ENCODE data around the gene KAT6B. TPM values are rescaled to one million over a fixed set of nuclear protein-coding genes. Genes with fewer than 3 reads are reported as not detected.

The KAT6B gene
- total and polyA plus RNA-seq, 10 of the 15 experiments (the other 5 are each of a cell fraction or from before 2014, with no cell fraction given), result 2.7 to 22.6 (median 15.7) TPM

DNA sequence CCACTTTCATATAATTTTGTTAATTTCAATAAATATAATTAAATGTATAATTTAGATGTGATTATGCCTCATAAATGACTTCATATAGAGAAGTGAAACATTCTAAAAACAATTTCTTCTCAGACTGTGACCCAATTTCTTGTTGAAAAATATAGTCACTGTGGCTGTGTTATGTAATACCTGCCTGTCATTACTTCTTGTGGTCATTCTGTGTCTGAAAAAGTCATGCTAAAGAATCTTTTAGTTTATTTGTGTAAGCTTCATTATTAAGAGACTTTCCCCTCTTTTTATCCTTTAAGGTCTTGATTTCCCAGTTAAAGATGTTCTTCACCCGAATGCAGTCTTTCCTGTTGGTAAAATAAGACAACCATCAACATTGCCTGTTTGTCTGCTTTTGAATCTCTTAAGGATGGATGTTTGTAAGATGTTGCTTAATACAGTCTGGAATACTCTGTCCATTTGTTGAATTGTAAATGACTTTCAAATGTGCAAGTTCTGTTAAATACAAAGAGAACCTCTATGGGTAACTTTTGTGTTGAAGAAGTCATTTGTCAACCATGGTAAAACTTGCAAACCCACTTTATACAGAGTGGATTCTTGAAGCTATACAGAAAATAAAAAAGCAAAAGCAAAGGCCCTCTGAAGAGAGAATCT, 16.0 kb downstream of the KAT6B start:
- Histone ChIP-seq H3K27me3 (replicated peaks in 1 of 2; ENCODE audit: control insufficient read depth in 2 of 2, insufficient read depth in 2 of 2, low read length in 1 of 2) (no peaks in the 10 kb centered on the region), H3K9ac (ENCODE audit: control insufficient read depth, insufficient read depth, low read length) (no peak overlapping the region), H3K9me3 (replicated peaks; ENCODE audit: control insufficient read depth, insufficient read depth, low read length) (no peaks in the 10 kb centered on the region), H2AFZ (ENCODE audit: control insufficient read depth, low read depth, low read length) (no peak overlapping the region), H3K27ac (ENCODE audit: control insufficient read depth, insufficient read depth) (no peak overlapping the region), H3K36me3 (ENCODE audit: control insufficient read depth in 2 of 2, insufficient read depth in 2 of 2, low read length in 1 of 2) (peaks cover 4 to 16% of the 10 kb centered on the region in 2 experiments), H4K20me1 (ENCODE audit: control insufficient read depth, insufficient read depth) (no peaks in the 10 kb centered on the region), H3K4me3 (no peak overlapping the region), H3K4me2 (ENCODE audit: control insufficient read depth, insufficient read depth) (no peak overlapping the region), H3K79me2 (ENCODE audit: control insufficient read depth, insufficient read depth, low read length) (peaks cover 22% of the 10 kb centered on the region), H3K4me1 (ENCODE audit: control insufficient read depth, insufficient read depth, low read length) (no peaks in the 10 kb centered on the region)
- in situ Hi-C loops (cut with MboI), result no loop called here
- POLR2A ChIA-PET, result interaction anchor here (0.6 to 1.3 kb wide), 4 partner anchors 8 to 177 kb away, joined by 3 to 7 read pairs (median 4); no protein-coding TSS in a partner anchor
- SMC1A ChIA-PET (ENCODE audit: uncharacterized antibody, unreplicated experiment), result interaction anchor here (0.5 to 5.2 kb wide), 11 partner anchors 8 to 159 kb away, joined by 3 to 24 read pairs (median 7); no protein-coding TSS in a partner anchor
- 50% methylated on average over 1 of the region's 1 CpG for WGBS (ENCODE audit: insufficient coverage, insufficient replicate concordance, low lambda C conversion rate, missing lambda C conversion rate)
- CTCF ChIA-PET, result interaction anchor here (1.4 to 1.9 kb wide), 2 partner anchors 10 to 12 kb away, joined by 5 read pairs; no protein-coding TSS in a partner anchor
- ATAC-seq (peak; percentile 68), FAIRE-seq (no peak), DNase-seq (ENCODE audit: low read depth, low spot score) (no peak)
- BruUV-seq (replicated peaks), result no TSS peak
- RAD21 ChIA-PET (ENCODE audit: unreplicated experiment), result interaction anchor here (0.7 to 1.8 kb wide), 4 partner anchors 20 to 177 kb away, joined by 3 to 6 read pairs (median 4); no protein-coding TSS in a partner anchor
- intact Hi-C loops (cut with micrococcal nuclease; ENCODE audit: unreplicated experiment), result no loop called here
- TF ChIP-seq HDAC2 (IDR thresholded peaks at IDR 0.05) (no peak), ATF7 (IDR thresholded peaks at IDR 0.05; ENCODE audit: low read depth) (peak; percentile 85), MEF2B (IDR thresholded peaks at IDR 0.05; ENCODE audit: partially characterized antibody, poor library complexity, severe bottlenecking) (no peak), SPI1 (IDR thresholded peaks at IDR 0.05; ENCODE audit: borderline replicate concordance, insufficient read depth, low read depth, low read length) (peak; percentile 35; the same call in 1 of the 2 replicates), STAT3 (IDR thresholded peaks at IDR 0.05; ENCODE audit: low read depth, low read length) (no peak), MTA2 (IDR thresholded peaks at IDR 0.05; ENCODE audit: low read depth) (peak; percentile 72), IKZF2 (IDR thresholded peaks at IDR 0.05) (no peak), HDGF (IDR thresholded peaks at IDR 0.05) (no peak), JUNB (IDR thresholded peaks at IDR 0.05) (0 out of 2 replicates have a peak, but pooled peaks have one; percentile 10), TBL1XR1 (IDR thresholded peaks at IDR 0.05; ENCODE audit: low read depth, low read length) (no peak), BMI1 (IDR thresholded peaks at IDR 0.05; ENCODE audit: borderline replicate concordance) (no peak), CREM (IDR thresholded peaks at IDR 0.05; ENCODE audit: low read depth) (peak; percentile 78), YBX1 (IDR thresholded peaks at IDR 0.05) (no peak), CREB1 (IDR thresholded peaks at IDR 0.05; ENCODE audit: low read depth) (peak; percentile 87), RUNX3 (IDR thresholded peaks at IDR 0.05; ENCODE audit: low read length) (peak; percentile 63), ZBED1 (IDR thresholded peaks at IDR 0.05; ENCODE audit: borderline replicate concordance) (no peak), ZNF24 (IDR thresholded peaks at IDR 0.05) (peak; percentile 49; the same call in 1 of the 2 replicates)
- TF ChIP-seq, protein P1, sequence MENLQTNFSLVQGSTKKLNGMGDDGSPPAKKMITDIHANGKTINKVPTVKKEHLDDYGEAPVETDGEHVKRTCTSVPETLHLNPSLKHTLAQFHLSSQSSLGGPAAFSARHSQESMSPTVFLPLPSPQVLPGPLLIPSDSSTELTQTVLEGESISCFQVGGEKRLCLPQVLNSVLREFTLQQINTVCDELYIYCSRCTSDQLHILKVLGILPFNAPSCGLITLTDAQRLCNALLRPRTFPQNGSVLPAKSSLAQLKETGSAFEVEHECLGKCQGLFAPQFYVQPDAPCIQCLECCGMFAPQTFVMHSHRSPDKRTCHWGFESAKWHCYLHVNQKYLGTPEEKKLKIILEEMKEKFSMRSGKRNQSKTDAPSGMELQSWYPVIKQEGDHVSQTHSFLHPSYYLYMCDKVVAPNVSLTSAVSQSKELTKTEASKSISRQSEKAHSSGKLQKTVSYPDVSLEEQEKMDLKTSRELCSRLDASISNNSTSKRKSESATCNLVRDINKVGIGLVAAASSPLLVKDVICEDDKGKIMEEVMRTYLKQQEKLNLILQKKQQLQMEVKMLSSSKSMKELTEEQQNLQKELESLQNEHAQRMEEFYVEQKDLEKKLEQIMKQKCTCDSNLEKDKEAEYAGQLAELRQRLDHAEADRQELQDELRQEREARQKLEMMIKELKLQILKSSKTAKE (IDR thresholded peaks at IDR 0.05; ENCODE audit: low read depth, poor library complexity, severe bottlenecking), result peak; percentile 52
- TF ChIP-seq, protein P2, sequence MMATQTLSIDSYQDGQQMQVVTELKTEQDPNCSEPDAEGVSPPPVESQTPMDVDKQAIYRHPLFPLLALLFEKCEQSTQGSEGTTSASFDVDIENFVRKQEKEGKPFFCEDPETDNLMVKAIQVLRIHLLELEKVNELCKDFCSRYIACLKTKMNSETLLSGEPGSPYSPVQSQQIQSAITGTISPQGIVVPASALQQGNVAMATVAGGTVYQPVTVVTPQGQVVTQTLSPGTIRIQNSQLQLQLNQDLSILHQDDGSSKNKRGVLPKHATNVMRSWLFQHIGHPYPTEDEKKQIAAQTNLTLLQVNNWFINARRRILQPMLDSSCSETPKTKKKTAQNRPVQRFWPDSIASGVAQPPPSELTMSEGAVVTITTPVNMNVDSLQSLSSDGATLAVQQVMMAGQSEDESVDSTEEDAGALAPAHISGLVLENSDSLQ (IDR thresholded peaks at IDR 0.05), result peak; percentile 67; the same call in 1 of the 2 replicates
- TF ChIP-seq, protein P3, sequence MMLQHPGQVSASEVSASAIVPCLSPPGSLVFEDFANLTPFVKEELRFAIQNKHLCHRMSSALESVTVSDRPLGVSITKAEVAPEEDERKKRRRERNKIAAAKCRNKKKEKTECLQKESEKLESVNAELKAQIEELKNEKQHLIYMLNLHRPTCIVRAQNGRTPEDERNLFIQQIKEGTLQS (IDR thresholded peaks at IDR 0.05; ENCODE audit: borderline replicate concordance, extremely low read depth, low read depth, low read length), result no peak
- TF ChIP-seq, protein P4, sequence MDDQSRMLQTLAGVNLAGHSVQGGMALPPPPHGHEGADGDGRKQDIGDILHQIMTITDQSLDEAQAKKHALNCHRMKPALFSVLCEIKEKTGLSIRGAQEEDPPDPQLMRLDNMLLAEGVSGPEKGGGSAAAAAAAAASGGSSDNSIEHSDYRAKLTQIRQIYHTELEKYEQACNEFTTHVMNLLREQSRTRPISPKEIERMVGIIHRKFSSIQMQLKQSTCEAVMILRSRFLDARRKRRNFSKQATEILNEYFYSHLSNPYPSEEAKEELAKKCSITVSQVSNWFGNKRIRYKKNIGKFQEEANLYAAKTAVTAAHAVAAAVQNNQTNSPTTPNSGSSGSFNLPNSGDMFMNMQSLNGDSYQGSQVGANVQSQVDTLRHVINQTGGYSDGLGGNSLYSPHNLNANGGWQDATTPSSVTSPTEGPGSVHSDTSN (IDR thresholded peaks at IDR 0.05; ENCODE audit: insufficient replicate concordance, low read depth, low read length), result no peak
